Stomach (tissue), 9 donors: ENCODE measurements around the gene BMP6. TPM values are rescaled to one million over a fixed set of nuclear protein-coding genes. Genes with fewer than 3 reads are reported as not detected.

Source experiments
- DNase-seq, 2 donors: peaks; one replicate each; pipeline versions ENCODE4 v3.0.0 to v3.0.0-alpha.2; 2013 to 2019
- H3K27ac ChIP-seq, 5 donors: fragments of 200-600 bp in 4 of 5; sonication (generic) in 4 of 5; one replicate each; pipeline ENCODE4 v1.5.1; 2013 to 2019; ENCODE audit warnings: mild to moderate bottlenecking in 1 of 5, moderate library complexity in 1 of 5
- H3K27me3 ChIP-seq, 3 donors: fragments of 200-600 bp; sonication (generic); one replicate each; pipeline ENCODE4 v1.5.1; 2017 to 2019; ENCODE audit warnings: mixed run types in 1 of 3
- H3K36me3 ChIP-seq, 4 donors: fragments of 200-600 bp; sonication (generic); 1 replicate in 3 of 4; 2 replicates in 1 of 4; pipeline ENCODE4 v1.5.1; 2016 to 2019
- H3K4me1 ChIP-seq, 4 donors: fragments of 200-600 bp; sonication (generic); one replicate each; pipeline ENCODE4 v1.5.1; 2016 to 2019
- H3K4me3 ChIP-seq, 4 donors: fragments of 200-600 bp; sonication (generic) in 3 of 4; one replicate each; pipeline ENCODE4 v1.5.1; 2016 to 2019; ENCODE audit warnings: mild to moderate bottlenecking in 1 of 4
- H3K9me3 ChIP-seq, 4 donors: fragments of 200-600 bp; sonication (generic); one replicate each; pipeline ENCODE4 v1.5.1; 2016 to 2019
- EP300 ChIP-seq: sonication (generic); formaldehyde crosslinking; IDR thresholded peaks from one replicate; pipeline ENCODE4 v1.6.1; 2017; ENCODE audit warnings: antibody characterized with exemption
- POLR2A ChIP-seq, 4 donors: fragments of 450-650 bp; IDR thresholded peaks; one replicate each; pipeline ENCODE4 v1.6.1; 2016; ENCODE audit warnings: antibody characterized with exemption in 4 of 4, control low read depth in 2 of 4, mild to moderate bottlenecking in 1 of 4, moderate library complexity in 1 of 4
- POLR2AphosphoS5 ChIP-seq, 3 donors: sonication (generic); formaldehyde crosslinking; IDR thresholded peaks; one replicate each; pipeline ENCODE4 v1.6.1; 2016; ENCODE audit warnings: antibody characterized with exemption in 3 of 3
- WGBS, 5 donors: extraction: QIAGEN DNeasy Blood & Tissue Kit in 3 of 5; methylation state at CpG; one replicate each; pipeline versions ENCODE4 v1.1.5 to v1.1.7; 2013 to 2018; 5-methylcytosine and 5-hydroxymethylcytosine counted together
- intact Hi-C: fragments of 100-400 bp; cut with DNase I; formaldehyde crosslinking; loops from one replicate; pipeline ENCODE4 v1.15.1; 2023; ENCODE audit warnings: low total_unique reads
- polyA plus RNA-seq, 3 donors: library from polyadenylated mRNA; stranded (reverse); fragments of 200-250 nt; gene quantifications; one replicate each; pipeline ENCODE4 v1.2.3, GENCODE V29; 2013
- total RNA-seq, 5 donors: library from RNA; depleted of rRNA; stranded (reverse); fragments of >200 nt; gene quantifications; one replicate each; pipeline versions ENCODE4 v1.1.0 to v1.2.3, GENCODE V29; 2014 to 2016
- TF ChIP-seq, protein P1 (sequence below), 7 experiments: fragments of 450-650 bp in 4 of 7; fragments of 200-600 bp in 3 of 7; sonication (generic) in 3 of 7; IDR thresholded peaks; one replicate each; pipeline ENCODE4 v1.5.1; 2016 to 2019; ENCODE audit warnings: antibody characterized with exemption in 7 of 7, control low read depth in 2 of 7, mild to moderate bottlenecking in 1 of 7
- donor health status: healthy with polysubstance abuse.
- donor health status: Bipolar disorder and iron deficiency.
- donor health status: healthy.

Gene BMP6
- total and polyA plus RNA-seq, 8 donors, result 0.50 to 15.8 (median 2.7) TPM; not detected in 1

DNA sequence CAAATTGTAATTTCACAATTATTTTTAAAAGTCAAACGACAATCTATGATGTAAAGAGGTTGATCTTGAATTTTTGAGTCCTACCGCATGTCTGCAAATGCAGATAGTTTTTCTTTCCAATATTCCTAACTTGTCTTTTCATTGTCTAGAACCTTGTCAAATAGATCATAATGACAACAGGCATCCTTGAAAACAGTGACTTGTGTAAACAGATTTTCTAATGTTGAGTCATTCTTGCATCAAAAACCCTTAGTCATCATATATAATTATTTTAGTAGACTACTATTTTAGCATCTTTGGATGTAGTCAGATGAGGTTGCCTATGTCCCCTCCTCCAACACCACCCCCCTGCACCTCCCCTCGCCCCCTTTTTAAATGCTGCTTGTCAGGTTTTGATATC is 43.8 kb downstream of the BMP6 start:
- no peak for DNase-seq
- Histone ChIP-seq H3K27me3 (peaks cover 0 to 9% (median 0%) of the 10 kb centered on the region in 3 donors), H3K9me3 (no peaks in the 10 kb centered on the region), H3K27ac (no peak overlapping the region), H3K4me3 (no peak overlapping the region), H3K4me1 (no peaks in the 10 kb centered on the region), H3K36me3 (no peaks in the 10 kb centered on the region)
- WGBS, 5 donors, result 48 to 66% (median 55%) methylated on average over 3 of the region's 3 CpGs
- intact Hi-C loops, result no loop called here
- TF ChIP-seq, protein P1, sequence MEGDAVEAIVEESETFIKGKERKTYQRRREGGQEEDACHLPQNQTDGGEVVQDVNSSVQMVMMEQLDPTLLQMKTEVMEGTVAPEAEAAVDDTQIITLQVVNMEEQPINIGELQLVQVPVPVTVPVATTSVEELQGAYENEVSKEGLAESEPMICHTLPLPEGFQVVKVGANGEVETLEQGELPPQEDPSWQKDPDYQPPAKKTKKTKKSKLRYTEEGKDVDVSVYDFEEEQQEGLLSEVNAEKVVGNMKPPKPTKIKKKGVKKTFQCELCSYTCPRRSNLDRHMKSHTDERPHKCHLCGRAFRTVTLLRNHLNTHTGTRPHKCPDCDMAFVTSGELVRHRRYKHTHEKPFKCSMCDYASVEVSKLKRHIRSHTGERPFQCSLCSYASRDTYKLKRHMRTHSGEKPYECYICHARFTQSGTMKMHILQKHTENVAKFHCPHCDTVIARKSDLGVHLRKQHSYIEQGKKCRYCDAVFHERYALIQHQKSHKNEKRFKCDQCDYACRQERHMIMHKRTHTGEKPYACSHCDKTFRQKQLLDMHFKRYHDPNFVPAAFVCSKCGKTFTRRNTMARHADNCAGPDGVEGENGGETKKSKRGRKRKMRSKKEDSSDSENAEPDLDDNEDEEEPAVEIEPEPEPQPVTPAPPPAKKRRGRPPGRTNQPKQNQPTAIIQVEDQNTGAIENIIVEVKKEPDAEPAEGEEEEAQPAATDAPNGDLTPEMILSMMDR (IDR thresholded peaks at IDR 0.05), result no peak
- no peak for TF ChIP-seq POLR2AphosphoS5 (IDR thresholded peaks at IDR 0.05)
- no peak for TF ChIP-seq EP300
- TF ChIP-seq POLR2A (IDR thresholded peaks at IDR 0.05), result no peak

DNA sequence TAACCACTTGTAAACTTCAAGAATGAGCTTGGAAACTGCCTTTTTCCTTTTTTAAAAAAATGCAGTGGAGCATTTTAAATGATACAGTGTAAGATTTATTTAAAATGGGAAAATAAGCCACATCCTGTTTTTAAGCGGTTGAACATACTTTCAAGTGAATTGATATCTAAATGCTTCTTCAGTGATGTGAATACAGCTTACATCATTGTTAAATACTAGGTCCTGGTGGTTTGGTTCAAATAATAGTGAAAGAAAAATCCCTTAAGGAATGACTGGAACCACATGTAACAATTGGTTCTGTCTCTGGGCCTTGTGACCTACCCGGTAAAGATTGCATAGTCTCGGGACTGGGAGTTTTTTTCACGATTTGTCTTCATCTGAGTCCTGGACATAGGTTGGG is 44.2 kb downstream of the BMP6 start:
- DNase-seq, result no peak
- Histone ChIP-seq H3K36me3 (no peaks in the 10 kb centered on the region), H3K27ac (no peak overlapping the region), H3K4me3 (no peak overlapping the region), H3K4me1 (no peaks in the 10 kb centered on the region), H3K9me3 (no peaks in the 10 kb centered on the region), H3K27me3 (peaks cover 0 to 9% (median 0%) of the 10 kb centered on the region in 3 donors)
- 73 to 87% (median 82%) methylated on average over 4 of the region's 4 CpGs for WGBS, 5 donors
- intact Hi-C loops, result no loop called here
- TF ChIP-seq EP300, result no peak
- no peak for TF ChIP-seq POLR2AphosphoS5 (IDR thresholded peaks at IDR 0.05)
- TF ChIP-seq, protein P1 (IDR thresholded peaks at IDR 0.05), result no peak
- TF ChIP-seq POLR2A (IDR thresholded peaks at IDR 0.05), result no peak

DNA sequence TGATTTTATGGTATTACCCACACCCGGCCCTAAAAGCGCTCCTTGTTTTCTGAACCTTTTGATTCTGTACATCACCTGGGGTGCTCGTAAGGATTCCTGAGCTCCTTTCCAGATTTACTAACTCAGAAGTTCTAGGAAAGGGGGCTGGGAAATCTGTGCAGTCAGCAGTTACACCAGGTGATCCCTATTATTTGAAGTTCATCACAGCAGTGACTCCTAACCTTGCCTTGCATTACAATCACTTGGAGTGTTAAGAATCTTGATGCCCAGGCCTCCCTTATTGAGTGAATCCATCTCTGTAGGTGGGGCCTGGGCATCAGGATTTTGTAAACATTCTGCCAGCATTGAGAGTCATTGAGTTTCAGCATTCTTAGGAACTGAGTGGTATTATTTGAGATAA is 44.7 kb downstream of the BMP6 start:
- H3K36me3 ChIP-seq, result no peaks in the 10 kb centered on the region
- no peaks in the 10 kb centered on the region for H3K4me1 ChIP-seq

DNA sequence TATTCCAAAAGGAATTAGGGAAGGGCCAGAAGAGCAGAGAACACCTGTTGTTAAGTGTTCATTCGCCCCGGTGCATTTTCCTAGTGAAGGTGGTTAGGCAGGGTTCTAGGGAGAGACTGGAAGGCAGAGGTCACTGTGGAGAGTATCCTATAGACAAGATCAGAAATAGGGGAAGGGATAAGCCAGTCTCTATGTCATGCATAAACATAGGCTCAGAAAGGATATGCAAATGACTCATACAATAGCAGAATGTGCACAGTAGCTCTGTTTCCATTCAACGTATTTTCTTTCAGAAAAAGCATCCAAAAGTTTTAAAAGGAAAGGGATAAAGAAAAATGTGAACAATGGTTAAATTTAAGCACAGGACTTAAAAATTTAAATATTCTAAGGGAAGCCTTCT is 47.4 kb downstream of the BMP6 start:
- peaks cover 0 to 9% (median 0%) of the 10 kb centered on the region in 3 donors for H3K27me3 ChIP-seq
- TF ChIP-seq POLR2AphosphoS5 (IDR thresholded peaks at IDR 0.05) (no peak), EP300 (no peak), POLR2A (IDR thresholded peaks at IDR 0.05) (no peak)
- TF ChIP-seq, protein P1 (IDR thresholded peaks at IDR 0.05), result no peak
- H3K36me3 ChIP-seq, result no peaks in the 10 kb centered on the region
- intact Hi-C loops, result no loop called here
- 80 to 92% (median 90%) methylated on average over 3 of the region's 3 CpGs for WGBS, 5 donors
- no peaks in the 10 kb centered on the region for H3K9me3 ChIP-seq
- H3K27ac ChIP-seq, result no peak overlapping the region
- DNase-seq, result no peak
- no peak overlapping the region for H3K4me3 ChIP-seq
- H3K4me1 ChIP-seq, result no peaks in the 10 kb centered on the region

More for the DNA sequence above, 44.7 kb downstream of the BMP6 start:
- WGBS, 5 donors, result 81 to 92% (median 85%) methylated on average over 3 of the region's 3 CpGs
- no peak for TF ChIP-seq POLR2A (IDR thresholded peaks at IDR 0.05)
- no peak for TF ChIP-seq EP300
- no peak for TF ChIP-seq POLR2AphosphoS5 (IDR thresholded peaks at IDR 0.05)
- TF ChIP-seq, protein P1 (IDR thresholded peaks at IDR 0.05), result no peak
- peaks cover 0 to 9% (median 0%) of the 10 kb centered on the region in 3 donors for H3K27me3 ChIP-seq
- H3K9me3 ChIP-seq, result no peaks in the 10 kb centered on the region
- H3K27ac ChIP-seq, result no peak overlapping the region
- no peak overlapping the region for H3K4me3 ChIP-seq
- no peak for DNase-seq
- intact Hi-C loops, result no loop called here
